K562 (cell line): ENCODE results near the gene MPG. TPM values are rescaled to one million over a fixed set of nuclear protein-coding genes. Genes with fewer than 3 reads are reported as not detected.
A peak's percentile ranks its signal among the peaks of the same experiment; 100 is the strongest.

Source experiments
- ARID1B ChIP-seq: fragments of 450-650 bp; IDR thresholded peaks from 2 replicates; pipeline ENCODE4 v1.6.1; 2016; ENCODE audit warnings: antibody characterized with exemption, mild to moderate bottlenecking, inconsistent platforms
- FOXM1 ChIP-seq, 2 experiments: fragments of 450-650 bp in 1 of 2; sonication (generic) in 1 of 2; formaldehyde crosslinking in 1 of 2; IDR thresholded peaks; 2 replicates each; pipeline versions ENCODE4 v1.6.1 to v1.9.0; 2017 to 2022; ENCODE audit warnings: low read depth in 2 of 2, mild to moderate bottlenecking in 2 of 2, missing genetic modification reagents in 1 of 2, moderate library complexity in 1 of 2
- KLF10 ChIP-seq: fragments of 250-450 bp; sonication (Bioruptor Pico); IDR thresholded peaks from 2 replicates; pipeline ENCODE4 v1.6.1; 2021; ENCODE audit warnings: matching md5 sums
- LCOR ChIP-seq: sonication (generic); formaldehyde crosslinking; IDR thresholded peaks from 2 replicates; pipeline ENCODE4 v1.8.0; 2022; ENCODE audit warnings: mild to moderate bottlenecking, missing genetic modification reagents
- MCM2 ChIP-seq: fragments of 450-650 bp; IDR thresholded peaks from 2 replicates; pipeline ENCODE4 v1.6.1; 2017; ENCODE audit warnings: low read depth, mild to moderate bottlenecking
- MYC ChIP-seq, 2 experiments: fragments of 250-450 bp in 1 of 2; sonication (Bioruptor Pico) in 1 of 2; IDR thresholded peaks; 2 replicates each; pipeline versions ENCODE4 v1.5.1 to v1.6.1; 2012 to 2021; ENCODE audit warnings: low read depth in 2 of 2, borderline replicate concordance in 1 of 2, improper control_type of control experiment in 1 of 2, low read length in 1 of 2, mild to moderate bottlenecking in 1 of 2, moderate library complexity in 1 of 2
- NFIC ChIP-seq: fragments of 450-650 bp; IDR thresholded peaks from 2 replicates; pipeline ENCODE4 v1.6.1; 2017; ENCODE audit warnings: mild to moderate bottlenecking, inconsistent platforms
- PATZ1 ChIP-seq: fragments of 250-450 bp; sonication (Bioruptor Pico); IDR thresholded peaks from 2 replicates; pipeline ENCODE4 v1.5.0; 2020; ENCODE audit warnings: mild to moderate bottlenecking, borderline replicate concordance
- PCBP2 ChIP-seq: fragments of 200-400 bp; formaldehyde crosslinking; IDR thresholded peaks from 2 replicates; pipeline ENCODE4 v1.6.1; 2018; ENCODE audit warnings: low read length, low read depth, mild to moderate bottlenecking, moderate library complexity; ENCODE audit not compliant: poor library complexity, severe bottlenecking
- RHOXF2B ChIP-seq: fragments of 250-450 bp; sonication (Bioruptor Pico); conservative IDR thresholded peaks from 2 replicates; pipeline ENCODE4 v1.5.1; 2021
- RREB1 ChIP-seq: fragments of 250-450 bp; sonication (Bioruptor Pico); IDR thresholded peaks from 2 replicates; pipeline ENCODE4 v1.4.0; 2020
- SETDB1 ChIP-seq: IDR thresholded peaks from one replicate; pipeline ENCODE4 v1.6.1; 2012; ENCODE audit warnings: low read length, control low read depth, inconsistent platforms
- TAF9B ChIP-seq: fragments of 450-650 bp; IDR thresholded peaks from 2 replicates; pipeline ENCODE4 v1.6.1; 2018; ENCODE audit warnings: mild to moderate bottlenecking; ENCODE audit not compliant: partially characterized antibody
- ZBTB7A ChIP-seq: IDR thresholded peaks from 2 replicates; pipeline ENCODE4 v1.6.1; 2011; ENCODE audit warnings: low read depth, mild to moderate bottlenecking, low read length, moderate library complexity, borderline replicate concordance; ENCODE audit not compliant: control insufficient read depth
- ZHX1 ChIP-seq: fragments of 150-350 bp; conservative IDR thresholded peaks from 2 replicates; pipeline ENCODE4 v1.6.1; 2014; ENCODE audit warnings: low read length
- ZNF316 ChIP-seq: fragments of 450-650 bp; IDR thresholded peaks from 2 replicates; pipeline ENCODE4 v1.6.1; 2016
- ZNF445 ChIP-seq: fragments of 250-450 bp; sonication (Bioruptor Pico); IDR thresholded peaks from 2 replicates; pipeline ENCODE4 v1.4.0; 2020; ENCODE audit warnings: low read depth, mild to moderate bottlenecking, moderate library complexity
- ZNF644 ChIP-seq: fragments of 200-800 bp; sonication (Bioruptor generic); IDR thresholded peaks from 2 replicates; pipeline ENCODE4 v1.6.1; 2016; ENCODE audit warnings: low read depth, missing genetic modification characterization, missing compliant biosample characterization
- ZNF766 ChIP-seq: fragments of 200-800 bp; sonication (Bioruptor generic); conservative IDR thresholded peaks from 2 replicates; pipeline ENCODE4 v1.6.1; 2016; ENCODE audit warnings: missing genetic modification characterization, missing compliant biosample characterization
- polyA plus RNA-seq, 8 experiments: library from polyadenylated mRNA; depleted of rRNA in 4 of 8; stranded (reverse) in 5 of 8; unstranded in 3 of 8; fragments of >200 nt; fragmentation: Nextera tagmentation in 2 of 8; fragmentation: Illumina TruSeq in 1 of 8; extraction: Ambion mirVana in 2 of 8; extraction: Trizol in 1 of 8; gene quantifications; 2 replicates each; pipeline versions ENCODE4 v1.2.1 to v1.2.3, GENCODE V29; 2011 to 2014; ENCODE audit warnings: inconsistent platforms in 1 of 8, missing spikeins in 1 of 8
- total RNA-seq, 7 experiments: library from RNA; depleted of rRNA in 6 of 7; stranded (reverse); fragments of >200 nt in 6 of 7; fragmentation: Illumina TruSeq in 2 of 7; extraction: Trizol in 2 of 7; gene quantifications; 2 replicates each; pipeline versions ENCODE4 v1.2.1 to v1.2.3, GENCODE V29; 2011 to 2021; ENCODE audit warnings: low replicate concordance in 1 of 7

The MPG gene
- total and polyA plus RNA-seq, 9 of the 15 experiments (the other 6 are each of a cell fraction or from before 2014, with no cell fraction given) = 0.42 to 226 (median 36.2) TPM

- TF ChIP-seq PATZ1 (CRISPR knock-in tag) = no peak
- TF ChIP-seq ZBTB7A = no peak
- no peak for TF ChIP-seq RHOXF2B (CRISPR knock-in tag)
- no peak for TF ChIP-seq ZNF445 (CRISPR knock-in tag)
- no peak for TF ChIP-seq LCOR
- TF ChIP-seq KLF10 (CRISPR knock-in tag) = no peak
- TF ChIP-seq ARID1B = peak; percentile 87
- no peak for TF ChIP-seq ZNF766 (CRISPR knock-in tag)
- TF ChIP-seq MYC (IDR thresholded peaks at IDR 0.05; ENCODE audit: low read depth, low read length) = no peak
- TF ChIP-seq MYC (CRISPR knock-in tag; IDR thresholded peaks at IDR 0.05; ENCODE audit: borderline replicate concordance, low read depth) = no peak
- no peak for TF ChIP-seq TAF9B
- no peak for TF ChIP-seq SETDB1
- no peak for TF ChIP-seq ZNF644 (tag)
- no peak for TF ChIP-seq RREB1 (CRISPR knock-in tag)
- TF ChIP-seq FOXM1 (IDR thresholded peaks at IDR 0.05; ENCODE audit: low read depth) = no peak
- no peak for TF ChIP-seq FOXM1 (CRISPR knock-in tag; IDR thresholded peaks at IDR 0.05; ENCODE audit: low read depth)
- peak; percentile 63 for TF ChIP-seq NFIC
- no peak for TF ChIP-seq MCM2
- TF ChIP-seq ZNF316 = peak; percentile 93
- no peak for TF ChIP-seq ZHX1
- TF ChIP-seq PCBP2 = no peak
Observed at GRCh38 chr16:104928-105327, 26.9 kb downstream of the MPG start (continued).
